GM13976 (cell line): Measurements from ENCODE around the gene PRKAG2.

ENCODE experiments used
- DNase-seq: peaks from one replicate; pipeline ENCODE4 v3.0.0; 2012; ENCODE audit warnings: low spot score
- in situ Hi-C: fragments of 300-500 bp; cut with MboI; formaldehyde crosslinking; loops from one replicate; pipeline ENCODE4 v1.12.0; 2022; ENCODE audit warnings: low sequenced_read_pairs, mixed read lengths, inconsistent platforms; ENCODE audit not compliant: unreplicated experiment
- TF ChIP-seq, protein P1 (sequence below): IDR thresholded peaks from 2 replicates; pipeline ENCODE4 v1.5.1; 2012; ENCODE audit warnings: borderline replicate concordance, mild to moderate bottlenecking; ENCODE audit not compliant: insufficient read depth; ENCODE audit errors: extremely low read depth, missing control alignments, control extremely low read depth

PRKAG2 gene

DNA sequence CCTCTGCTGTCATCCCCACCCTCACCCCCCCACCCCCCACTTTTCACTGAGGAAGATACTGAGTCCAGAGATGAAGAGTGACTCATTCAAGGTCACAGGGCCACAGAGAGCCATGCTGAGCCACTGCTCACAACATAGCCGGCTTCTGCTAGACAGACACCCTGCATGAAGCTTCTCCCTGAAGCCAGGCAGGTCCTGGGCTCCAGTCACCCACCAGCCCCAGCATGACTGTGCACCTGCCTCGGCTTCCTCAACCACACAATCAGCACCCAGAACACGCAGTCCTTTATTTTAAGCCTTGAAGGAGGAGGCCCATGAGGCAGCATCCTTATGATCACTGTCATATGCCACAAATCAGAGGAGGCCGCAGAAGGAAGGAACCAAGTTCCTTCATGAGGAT is 19.2 kb upstream of the PRKAG2 start:
- no peak for DNase-seq
- TF ChIP-seq, protein P1, sequence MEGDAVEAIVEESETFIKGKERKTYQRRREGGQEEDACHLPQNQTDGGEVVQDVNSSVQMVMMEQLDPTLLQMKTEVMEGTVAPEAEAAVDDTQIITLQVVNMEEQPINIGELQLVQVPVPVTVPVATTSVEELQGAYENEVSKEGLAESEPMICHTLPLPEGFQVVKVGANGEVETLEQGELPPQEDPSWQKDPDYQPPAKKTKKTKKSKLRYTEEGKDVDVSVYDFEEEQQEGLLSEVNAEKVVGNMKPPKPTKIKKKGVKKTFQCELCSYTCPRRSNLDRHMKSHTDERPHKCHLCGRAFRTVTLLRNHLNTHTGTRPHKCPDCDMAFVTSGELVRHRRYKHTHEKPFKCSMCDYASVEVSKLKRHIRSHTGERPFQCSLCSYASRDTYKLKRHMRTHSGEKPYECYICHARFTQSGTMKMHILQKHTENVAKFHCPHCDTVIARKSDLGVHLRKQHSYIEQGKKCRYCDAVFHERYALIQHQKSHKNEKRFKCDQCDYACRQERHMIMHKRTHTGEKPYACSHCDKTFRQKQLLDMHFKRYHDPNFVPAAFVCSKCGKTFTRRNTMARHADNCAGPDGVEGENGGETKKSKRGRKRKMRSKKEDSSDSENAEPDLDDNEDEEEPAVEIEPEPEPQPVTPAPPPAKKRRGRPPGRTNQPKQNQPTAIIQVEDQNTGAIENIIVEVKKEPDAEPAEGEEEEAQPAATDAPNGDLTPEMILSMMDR: no peak
- in situ Hi-C loops: no loop called here

DNA sequence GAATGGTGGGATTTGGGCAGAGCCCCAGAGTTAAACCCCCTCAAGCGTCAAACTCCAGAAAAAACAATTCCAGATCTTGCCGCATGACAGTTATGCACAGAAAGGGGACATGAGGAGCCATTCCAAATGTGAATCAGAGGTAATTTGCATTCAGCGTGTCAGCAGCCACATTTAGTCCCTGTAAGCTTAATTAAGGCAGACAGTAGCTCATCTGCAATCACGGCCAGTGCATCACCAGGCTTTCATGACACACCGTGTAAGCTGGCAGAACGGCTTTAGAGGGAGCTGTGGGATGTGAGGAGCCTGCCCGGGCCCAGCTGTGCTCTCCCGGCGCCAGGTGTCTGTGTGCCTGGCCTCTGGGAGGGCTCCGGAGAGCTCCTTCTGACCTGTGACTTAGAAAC is 18.7 kb upstream of the PRKAG2 start:
- in situ Hi-C loops: no loop called here
- DNase-seq: no peak
- TF ChIP-seq, protein P1: no peak

DNA sequence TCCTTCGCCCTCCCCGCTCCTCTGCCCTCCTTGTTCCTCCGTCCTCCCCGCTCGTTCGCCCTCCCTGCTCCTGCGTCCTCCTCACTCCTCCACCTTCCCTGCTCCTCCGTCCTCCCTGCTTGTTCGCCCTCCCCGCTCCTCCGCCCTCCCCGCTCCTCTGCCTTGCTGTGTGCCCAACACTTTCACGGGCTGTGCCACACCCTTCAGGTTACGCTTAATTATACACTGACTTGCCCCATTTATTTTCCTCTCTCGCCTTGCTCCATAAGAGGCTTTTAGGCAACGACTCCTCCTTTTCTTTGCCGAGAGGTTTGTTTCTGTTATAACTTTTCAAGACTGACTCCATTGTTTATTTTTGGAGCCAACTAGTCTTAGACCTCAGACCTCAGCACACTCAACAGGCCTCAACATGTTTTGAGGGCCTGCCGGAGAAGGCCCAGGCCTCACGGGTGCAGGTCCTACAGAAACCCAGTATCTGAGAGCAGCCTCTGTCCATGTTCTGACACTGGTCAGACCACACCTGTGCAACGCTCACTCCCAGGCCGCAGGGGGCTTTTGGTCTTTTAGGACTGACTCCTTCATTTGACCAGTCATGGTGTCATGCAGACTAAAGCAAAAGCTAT is 18.2 kb upstream of the PRKAG2 start:
- TF ChIP-seq, protein P1: no peak

DNA sequence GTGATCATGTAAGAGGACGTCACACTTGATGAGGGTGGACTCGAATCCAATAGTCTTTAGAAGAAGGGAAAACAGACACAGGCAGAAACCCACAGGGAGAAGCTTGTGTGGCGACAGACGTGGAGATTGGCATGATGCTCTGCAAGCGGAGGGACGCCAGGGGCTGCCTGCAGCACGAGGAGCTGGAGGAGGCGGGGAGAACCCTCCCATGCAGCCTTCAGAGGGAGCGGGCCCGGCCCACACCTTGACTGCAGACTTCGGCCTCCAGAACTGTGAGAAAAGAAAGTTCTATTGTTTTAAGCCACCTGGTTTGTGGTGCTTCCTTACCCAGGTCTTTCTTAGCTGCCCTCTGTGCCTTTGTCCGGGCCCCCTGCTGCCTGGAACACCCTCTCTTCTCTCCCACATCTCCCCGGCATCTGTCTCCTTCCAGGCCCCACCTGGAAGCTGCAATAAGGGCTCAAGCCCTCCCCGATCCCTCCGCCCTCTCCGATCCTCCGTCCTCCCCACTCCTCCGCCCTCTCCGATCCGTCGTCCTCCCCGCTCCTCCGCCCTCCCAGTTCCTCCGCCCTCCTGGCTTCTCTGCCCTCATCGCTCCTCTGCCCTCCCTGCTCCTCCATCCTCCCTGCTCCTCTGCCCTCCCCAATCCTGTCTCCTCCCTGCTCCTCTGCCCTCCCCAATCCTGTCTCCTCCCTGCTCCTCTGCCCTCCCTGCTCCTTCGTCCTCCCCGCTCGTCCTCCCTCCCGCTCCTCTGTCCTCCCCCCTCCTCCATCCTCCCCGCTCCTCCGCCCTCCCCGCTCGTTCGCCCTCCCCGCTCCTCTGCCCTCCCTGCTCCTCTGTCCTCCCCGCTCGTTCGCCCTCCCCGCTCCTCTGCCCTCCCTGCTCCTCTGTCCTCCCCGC is 17.4 kb upstream of the PRKAG2 start:
- no peak for DNase-seq
- TF ChIP-seq, protein P1: no peak
- in situ Hi-C loops: no loop called here

More for the DNA sequence above, 18.2 kb upstream of the PRKAG2 start:
- in situ Hi-C loops: no loop called here
- DNase-seq: no peak

DNA sequence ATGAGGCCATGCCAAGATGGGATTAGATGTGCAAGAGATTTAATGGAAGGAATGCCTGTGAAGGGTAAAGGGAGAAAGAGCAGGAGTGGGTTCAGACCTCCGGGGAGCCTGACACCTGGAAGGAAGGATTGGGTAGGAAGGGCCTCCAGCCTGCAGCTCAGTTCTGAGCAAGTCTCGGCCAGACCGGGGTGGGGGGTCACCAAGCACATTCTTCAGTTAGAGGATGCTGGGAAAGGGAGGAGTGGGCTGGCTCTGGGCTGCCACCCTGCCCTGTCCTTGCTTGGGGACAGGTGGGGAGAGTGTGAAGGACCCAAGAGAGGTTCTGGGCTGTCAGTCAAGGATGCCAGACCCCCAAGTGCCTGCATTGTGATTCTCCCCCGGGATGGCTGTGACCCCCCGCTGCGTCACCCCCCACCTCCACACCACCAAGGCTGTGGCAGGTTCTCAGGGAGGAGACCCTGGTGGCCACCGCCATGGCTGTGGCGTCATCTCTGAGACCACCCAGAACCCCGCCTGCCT is 16.5 kb upstream of the PRKAG2 start:
- in situ Hi-C loops: no loop called here
- DNase-seq: no peak
- TF ChIP-seq, protein P1: no peak

DNA sequence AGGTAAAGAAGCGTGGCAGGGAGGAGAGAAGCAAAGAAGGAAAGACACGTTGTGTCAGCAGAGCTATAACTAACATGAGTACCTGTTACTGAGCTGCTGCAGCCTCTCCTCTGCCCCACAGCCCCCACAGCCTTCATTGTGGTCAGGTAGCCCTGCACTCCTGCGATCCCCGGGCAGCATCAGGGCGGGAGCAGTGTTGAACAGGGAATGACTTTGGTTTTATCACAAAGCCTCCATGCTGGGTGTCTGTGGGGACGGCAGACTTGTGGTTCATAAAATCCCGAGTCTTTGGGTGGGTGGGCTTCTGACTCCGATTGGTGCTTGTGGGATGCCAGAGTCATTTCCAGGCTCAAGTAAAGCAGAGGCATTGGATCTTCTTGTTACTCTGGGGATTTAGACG is 14.8 kb upstream of the PRKAG2 start:
- no peak for DNase-seq
- in situ Hi-C loops: no loop called here
- TF ChIP-seq, protein P1: no peak
